HK-2 (cell line): ENCODE results near the gene ATF4.
A peak's percentile ranks its signal among the peaks of the same experiment; 100 is the strongest.
"Not testable (repeated sequence)": the region's sequence is repeated elsewhere in the genome, so short reads cannot be mapped to it uniquely, and the experiment has no call there.

Source experiments
- DNase-seq: peaks from one replicate; pipeline ENCODE4 v3.0.0-alpha.2; 2018; ENCODE audit not compliant: unreplicated experiment

Gene ATF4

DNA sequence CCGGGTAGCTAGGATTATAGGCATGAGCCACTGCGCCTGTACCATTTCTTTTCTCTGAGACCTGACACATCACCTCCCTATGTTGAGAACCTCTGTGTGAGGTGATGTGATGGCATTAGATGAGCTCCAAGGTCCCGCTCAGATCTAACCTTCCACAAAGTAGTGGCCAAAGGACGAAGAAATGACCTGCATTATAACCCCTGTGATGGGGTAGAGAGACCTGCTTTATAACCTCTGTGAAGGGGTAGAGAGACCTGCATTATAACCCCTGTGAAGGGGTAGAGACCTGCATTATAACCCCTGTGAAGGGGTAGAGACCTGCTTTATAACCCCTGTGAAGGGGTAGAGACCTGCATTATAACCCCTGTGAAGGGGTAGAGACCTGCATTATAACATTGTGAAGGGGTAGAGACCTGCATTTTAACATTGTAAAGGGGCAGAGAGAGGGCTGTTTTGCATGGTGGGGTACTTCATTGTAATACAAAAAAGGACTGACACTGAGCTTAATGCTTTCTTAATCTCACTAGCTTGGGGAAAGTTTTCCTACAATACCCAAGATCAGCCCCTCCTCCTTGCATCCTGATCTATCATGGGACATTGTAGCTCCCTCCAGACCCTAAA, 9.7 kb upstream of the ATF4 start:
- no peak for DNase-seq

DNA sequence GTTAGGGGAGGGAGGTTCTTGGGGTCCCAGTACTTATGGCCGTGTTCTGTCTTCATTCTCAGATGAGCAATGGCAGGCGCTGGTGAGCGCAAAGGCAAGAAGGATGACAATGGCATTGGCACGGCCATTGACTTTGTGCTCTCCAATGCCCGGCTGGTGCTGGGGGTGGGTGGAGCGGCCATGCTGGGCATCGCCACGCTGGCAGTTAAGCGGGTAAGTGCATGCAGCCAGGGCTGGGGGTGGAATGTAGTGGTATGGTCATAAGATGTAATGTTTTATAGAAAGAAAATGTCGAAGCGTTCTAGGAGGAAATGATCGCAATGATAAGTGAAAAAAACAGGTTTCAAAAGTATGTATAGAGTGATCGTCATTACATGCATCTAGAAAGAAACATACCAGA, 9.1 kb upstream of the ATF4 start:
- no peak for DNase-seq

DNA sequence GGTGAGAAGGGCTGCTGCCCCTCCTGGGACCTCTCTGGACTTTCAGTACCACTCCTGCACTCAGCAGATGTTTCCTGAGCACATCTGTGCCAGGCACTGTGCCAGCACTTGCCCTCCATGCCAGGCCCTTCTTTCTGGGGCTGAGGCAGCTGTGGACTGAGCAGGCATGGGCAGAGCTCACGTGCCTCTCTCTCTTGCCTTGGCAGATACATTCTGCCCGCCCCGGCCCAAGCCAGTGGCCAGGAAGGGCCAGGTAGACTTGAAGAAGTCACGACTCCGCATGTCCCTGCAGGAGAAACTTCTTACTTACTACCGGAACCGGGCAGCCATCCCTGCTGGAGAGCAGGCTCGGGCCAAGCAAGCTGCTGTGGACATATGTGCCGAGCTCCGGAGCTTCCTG, 8.3 kb upstream of the ATF4 start:
- no peak for DNase-seq

DNA sequence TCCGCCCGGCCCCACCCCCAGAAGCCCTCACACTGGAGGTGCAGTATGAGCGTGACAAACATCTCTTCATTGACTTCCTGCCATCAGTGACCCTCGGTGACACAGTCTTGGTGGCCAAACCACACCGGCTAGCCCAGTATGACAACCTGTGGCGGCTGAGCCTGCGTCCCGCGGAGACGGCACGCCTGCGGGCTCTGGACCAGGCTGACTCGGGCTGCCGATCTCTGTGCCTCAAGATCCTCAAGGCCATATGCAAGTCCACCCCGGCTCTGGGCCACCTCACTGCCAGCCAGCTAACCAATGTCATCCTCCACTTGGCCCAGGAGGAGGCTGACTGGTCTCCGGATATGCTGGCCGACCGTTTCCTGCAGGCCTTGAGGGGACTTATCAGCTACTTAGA, 6.6 kb upstream of the ATF4 start:
- DNase-seq, result no peak

DNA sequence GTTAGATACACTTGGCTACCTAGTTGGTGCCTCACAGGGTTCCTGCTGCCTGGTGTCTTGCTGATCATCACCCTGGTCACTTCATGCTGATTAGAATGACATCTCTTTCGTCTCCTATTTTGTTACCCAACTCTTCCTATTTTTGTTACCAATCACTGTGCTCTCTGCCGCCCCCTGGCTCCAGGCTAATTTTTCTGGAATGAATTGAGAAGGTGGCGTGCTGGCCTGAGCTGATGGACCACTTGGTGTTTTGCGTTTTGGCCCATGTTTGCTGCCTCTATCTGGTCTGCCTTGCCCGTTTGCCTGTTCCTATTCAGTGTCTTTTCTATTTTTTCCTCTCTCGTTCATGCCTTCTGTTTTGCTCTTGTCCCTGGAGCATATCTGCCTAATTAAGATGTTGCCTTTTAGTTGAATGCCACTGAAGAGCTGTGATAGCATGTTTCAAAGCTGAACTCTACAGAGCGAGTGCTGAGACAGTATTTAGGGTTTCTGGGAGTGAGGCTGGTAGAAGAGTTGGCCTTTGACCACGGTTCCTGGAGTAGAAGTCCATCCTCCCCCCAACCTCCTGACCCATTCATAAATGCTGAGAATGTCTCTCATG, 5.9 kb upstream of the ATF4 start:
- peak; percentile 33 for DNase-seq

DNA sequence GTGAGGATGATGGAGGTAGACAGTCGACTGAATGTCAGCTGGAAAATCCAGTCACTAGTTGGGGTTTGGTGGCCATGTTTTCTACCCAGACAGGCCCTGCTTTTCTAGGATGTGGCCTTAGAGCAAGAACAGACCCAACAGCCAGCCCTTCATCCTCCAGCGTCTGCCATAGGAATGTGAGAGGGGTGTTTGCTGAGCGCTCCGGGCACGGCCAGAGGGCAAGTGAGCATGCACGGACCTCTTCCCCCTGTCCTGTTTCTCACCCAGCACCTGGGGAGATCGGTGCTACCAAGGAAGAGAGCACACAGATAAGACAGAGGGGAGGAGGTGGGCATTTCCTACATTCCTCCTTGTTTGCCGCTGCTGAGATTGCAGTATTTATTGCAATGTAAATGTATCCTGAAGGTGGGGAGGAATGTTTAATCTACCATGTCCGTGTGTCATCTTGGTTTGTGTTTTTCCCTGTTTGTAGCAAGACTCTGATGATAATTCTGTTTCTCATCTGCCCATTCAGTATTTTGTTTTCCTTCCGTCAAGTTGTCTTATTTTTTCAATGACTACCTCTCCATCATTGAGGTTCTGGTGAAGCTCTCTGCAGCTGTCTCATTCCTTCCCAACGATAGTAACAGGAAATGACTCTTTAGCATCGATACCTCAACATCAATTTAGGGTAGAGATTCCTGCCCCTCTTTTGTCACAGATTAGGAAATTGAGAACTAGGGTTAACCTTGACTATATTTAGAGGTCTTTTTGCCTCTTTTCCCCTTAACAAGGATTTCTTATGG, 4.9 kb upstream of the ATF4 start:
- no peak for DNase-seq

DNA sequence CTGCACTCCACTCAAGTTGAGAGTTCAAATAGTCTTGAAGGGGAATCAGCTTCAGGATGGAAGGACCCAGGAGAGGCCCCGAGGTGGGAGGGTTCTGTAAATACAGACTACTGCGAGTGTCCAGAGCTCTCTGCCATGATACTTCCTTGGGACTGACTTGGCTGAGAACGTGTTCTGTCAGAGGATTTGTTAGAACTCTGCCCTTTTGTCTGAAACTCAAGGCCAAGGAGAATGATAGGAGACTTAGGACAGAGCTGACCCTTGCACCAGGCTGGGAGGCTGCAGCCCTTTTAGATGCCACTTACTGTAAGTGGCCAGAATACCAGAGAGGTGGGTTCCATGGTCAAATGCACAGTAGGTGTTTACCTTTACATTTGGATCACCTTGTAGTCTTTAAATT, 2.9 kb upstream of the ATF4 start:
- DNase-seq, result no peak

DNA sequence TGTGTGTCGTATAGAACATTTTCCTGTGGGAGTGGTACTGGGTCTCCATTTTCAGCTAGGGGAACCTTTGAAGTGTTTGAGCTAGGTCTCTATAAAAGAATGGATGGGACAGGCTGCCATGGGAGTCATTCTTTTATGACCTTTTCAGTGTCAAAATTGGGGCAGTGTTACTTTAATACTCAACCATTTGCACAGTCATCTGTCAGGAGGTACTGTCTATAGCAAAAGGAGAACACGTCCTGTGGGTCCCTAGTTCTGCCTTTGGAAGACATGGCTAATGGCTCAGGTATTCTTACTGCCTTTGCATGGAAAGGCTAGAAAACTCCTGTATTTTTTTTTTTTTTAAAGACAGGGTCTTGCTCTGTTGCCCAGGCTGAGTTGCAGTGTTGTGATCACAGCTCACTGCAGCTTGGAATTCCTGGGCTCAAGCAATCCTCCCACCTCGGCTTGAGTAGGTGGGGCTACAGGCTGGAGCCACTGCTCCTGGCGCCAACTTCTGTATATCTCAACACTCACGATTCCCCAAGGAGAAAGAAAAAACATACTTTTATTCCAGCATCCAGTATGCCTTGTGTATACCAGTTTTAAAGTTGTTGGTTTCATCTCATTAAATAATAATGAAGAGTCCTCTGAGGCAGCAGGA, 2.1 kb upstream of the ATF4 start:
- no peak for DNase-seq

DNA sequence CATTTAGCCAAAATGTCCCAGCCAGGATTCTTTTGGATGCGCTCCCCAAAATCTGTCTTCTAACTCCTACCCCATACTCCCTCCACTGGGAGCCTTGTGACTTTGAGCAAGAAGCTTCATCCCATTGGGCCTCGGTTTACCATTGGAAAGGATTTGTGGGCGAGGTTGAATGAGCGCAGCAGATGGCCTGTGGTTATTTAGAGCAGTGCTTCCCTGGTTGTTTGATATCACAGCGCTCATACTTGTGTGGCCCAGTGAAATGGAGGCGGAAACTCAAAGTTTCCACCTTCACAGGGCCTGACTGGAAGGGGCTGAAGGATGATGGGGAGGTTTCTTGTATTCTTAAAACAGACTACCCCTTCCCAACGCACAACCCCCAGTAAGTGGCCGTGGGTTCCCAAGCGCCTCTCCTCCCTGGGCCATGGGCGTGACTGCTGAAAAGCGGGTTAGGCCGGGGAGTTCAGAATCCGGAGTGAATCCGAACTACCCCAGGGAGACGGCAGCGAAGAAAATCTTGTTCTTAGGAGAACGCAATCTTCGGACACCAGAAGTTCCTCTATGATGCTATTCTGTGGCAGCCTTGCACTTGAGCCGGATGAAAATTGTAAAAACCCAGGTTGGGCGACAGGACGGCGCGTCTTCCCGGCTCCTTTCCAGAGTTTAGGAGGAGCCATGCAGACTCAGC, 1.2 kb upstream of the ATF4 start:
- DNase-seq, result no peak

DNA sequence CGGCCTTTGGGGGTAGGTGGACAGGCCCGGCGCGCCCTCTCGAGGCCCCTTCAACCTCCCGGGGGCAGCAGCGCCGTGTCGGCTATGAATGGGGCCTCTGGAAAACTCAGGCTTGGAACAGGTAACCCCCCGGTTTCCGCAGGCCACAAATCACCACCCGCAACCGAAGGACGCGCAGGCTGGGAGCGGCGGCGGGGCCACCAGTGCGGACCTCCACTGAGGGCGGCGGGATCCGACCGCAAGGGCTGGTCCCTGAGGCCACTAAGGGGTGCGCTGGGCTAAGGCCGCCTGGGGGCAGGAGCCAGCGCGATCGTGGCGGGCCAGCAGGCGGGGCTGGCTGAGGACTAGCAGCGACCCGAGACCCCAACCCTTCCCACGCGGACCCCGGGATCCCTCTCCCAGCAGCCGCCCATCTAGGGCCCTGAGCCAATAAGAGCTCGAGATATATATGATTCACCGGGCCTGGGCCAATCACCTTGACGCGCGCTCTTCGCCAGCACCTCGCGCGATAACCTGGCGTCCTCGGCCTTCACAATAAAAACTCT, 609 bp upstream of the ATF4 start:
- DNase-seq, result peak; percentile 95

DNA sequence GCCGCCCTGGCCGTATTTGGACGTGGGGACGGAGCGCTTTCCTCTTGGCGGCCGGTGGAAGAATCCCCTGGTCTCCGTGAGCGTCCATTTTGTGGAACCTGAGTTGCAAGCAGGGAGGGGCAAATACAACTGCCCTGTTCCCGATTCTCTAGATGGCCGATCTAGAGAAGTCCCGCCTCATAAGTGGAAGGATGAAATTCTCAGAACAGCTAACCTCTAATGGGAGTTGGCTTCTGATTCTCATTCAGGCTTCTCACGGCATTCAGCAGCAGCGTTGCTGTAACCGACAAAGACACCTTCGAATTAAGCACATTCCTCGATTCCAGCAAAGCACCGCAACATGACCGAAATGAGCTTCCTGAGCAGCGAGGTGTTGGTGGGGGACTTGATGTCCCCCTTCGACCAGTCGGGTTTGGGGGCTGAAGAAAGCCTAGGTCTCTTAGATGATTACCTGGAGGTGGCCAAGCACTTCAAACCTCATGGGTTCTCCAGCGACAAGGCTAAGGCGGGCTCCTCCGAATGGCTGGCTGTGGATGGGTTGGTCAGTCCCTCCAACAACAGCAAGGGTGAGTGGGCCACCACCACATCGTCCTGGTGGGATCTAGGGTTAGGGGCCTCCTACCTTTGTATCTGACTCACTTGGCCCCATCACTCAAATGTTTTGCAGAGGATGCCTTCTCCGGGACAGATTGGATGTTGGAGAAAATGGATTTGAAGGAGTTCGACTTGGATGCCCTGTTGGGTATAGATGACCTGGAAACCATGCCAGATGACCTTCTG, 934 bp downstream of the ATF4 start:
- not testable (repeated sequence) for DNase-seq

DNA sequence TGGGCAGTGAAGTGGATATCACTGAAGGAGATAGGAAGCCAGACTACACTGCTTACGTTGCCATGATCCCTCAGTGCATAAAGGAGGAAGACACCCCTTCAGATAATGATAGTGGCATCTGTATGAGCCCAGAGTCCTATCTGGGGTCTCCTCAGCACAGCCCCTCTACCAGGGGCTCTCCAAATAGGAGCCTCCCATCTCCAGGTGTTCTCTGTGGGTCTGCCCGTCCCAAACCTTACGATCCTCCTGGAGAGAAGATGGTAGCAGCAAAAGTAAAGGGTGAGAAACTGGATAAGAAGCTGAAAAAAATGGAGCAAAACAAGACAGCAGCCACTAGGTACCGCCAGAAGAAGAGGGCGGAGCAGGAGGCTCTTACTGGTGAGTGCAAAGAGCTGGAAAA, 1.7 kb downstream of the ATF4 start:
- not testable (repeated sequence) for DNase-seq

DNA sequence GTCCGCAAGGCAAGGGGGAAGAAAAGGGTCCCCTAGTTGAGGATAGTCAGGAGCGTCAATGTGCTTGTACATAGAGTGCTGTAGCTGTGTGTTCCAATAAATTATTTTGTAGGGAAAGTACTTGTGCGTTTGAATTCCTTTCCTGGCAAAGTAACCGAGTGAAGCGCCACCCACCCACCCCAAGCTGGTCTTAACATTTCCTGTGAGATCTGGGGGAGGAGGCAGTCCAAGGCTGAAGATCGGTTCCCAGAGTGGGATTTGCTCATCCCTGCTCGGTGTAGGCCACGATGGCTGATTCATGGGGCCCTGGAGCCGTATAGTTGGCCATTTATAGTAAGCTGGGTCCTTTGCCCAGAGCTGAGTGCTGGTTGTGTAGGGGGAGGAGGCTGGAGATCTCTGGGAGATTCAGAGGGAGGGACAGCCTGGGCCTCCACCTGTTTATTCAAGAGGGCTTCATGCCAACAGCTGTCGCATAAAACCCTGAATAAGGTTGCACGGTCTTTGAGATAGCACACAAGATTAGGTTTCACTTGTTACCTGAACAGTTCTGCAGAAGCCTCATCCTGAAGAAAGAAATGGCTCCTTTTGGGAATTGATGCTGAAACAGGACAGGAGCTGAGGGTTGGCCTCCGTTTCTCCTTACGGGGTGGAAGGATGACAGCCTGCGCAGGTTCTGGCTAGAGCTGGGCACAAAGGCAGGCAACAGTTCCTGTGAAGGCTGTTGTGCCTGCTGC, 2.4 kb downstream of the ATF4 start:
- DNase-seq, result peak; percentile 52

DNA sequence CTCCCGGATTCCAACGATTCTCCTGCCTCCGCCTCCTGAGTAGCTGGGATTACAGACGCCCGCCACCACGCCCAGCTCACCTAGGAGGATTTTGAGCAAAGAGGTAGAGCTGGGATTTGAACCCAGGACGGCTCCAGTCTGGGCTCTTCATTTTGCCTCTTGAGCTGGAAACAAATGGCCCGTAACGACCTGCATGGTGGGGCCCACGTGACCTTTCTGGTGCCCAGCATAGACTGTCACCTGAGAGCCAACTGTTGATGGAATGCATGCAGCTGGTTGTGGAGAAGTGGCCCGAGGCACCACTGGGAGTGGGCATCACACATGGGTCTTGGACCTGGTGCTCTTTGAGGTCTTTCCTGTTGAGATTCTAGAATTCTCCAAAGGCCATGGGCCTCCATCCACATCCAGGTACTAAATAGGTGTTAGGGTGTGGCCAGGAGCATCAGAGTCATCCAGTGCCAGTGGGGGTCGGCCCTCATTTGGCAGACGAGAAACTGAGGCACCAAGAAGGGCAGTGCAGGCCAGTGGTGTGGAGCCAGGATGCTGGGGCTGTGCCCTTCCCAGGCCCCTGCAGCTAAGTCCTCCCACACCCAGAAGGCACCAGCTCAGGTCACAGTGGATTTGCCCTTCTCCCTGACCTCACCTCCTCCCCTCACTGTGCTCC, 3.9 kb downstream of the ATF4 start:
- no peak for DNase-seq

DNA sequence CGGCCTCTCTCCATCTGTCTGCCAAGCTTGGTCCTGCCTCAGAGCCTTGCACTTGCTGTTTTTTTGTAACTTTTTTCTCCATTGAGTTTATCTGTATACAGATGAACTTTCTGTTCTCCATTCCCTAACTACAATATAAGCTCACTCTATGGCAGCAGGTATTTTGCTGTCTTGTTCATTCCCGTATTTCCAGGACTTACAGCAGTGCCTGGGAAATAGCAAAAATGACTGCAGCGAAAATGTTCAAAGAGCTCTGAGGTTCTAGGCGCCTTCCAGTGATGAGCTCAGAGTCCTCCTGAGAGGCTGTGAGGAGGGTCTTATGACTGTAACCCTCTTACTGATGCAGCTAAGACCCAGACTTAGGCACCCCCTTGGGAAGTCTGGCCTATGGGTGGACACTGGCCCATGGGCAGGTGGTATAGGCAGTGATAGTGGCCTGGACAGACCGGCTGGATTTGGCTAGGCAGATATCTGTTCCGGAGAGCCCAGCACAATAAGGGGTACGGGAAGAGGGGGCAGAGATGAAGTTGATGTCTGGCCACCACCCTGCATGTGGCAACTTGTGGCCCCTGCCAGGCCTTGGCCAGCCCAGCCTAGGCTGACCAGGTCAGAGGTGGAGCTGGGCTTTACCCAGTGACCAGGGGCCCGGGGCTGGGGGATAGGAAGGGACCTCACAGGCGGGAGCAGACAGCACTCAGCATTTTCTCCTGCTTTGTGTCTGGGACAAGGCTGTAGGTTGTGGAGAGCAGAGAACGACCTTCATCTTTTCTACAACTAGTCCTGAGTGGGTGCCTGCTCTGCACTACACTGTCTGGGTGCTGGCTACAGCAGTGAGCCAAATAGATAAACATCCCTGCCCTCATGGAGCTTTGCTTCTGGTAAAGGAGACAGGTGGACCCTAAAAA, 4.6 kb downstream of the ATF4 start:
- no peak for DNase-seq

DNA sequence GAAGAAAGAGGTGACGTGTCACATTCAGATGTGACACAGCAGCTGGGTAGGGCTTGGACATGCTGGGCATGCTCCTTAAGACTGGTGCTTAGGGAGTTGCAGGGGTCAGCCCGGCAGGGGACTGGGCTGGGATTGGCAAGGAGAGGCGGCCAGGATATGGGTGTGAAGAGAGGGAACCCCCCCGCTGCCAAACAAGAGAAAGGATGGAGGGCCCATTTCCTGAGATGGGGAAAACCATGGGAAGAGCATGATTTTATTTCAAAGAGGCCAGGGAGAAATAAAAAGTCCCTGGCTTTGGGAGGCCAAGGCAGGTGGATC, 5.3 kb downstream of the ATF4 start:
- no peak for DNase-seq

DNA sequence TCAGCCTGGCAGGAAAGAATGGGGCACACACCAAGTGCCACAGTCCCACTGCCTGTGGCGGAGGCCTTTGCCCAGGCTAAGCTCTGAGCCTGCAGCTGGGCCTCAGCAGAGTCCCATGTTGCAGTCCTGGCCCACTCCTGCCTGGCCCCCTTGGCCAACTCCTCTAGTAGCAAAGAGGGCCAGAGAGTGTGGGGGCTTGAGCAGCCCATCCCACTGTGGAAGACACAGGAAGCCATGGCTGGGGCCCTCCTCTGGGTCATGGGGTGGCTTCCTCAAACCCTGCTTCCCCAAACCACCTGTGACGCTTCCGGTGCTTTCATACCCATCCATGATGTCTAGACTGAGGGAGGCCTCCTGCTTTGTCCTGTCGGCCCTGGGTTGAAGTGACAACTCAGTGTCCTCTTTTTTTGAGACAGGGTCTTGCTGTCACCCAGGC, 6.4 kb downstream of the ATF4 start:
- no peak for DNase-seq

DNA sequence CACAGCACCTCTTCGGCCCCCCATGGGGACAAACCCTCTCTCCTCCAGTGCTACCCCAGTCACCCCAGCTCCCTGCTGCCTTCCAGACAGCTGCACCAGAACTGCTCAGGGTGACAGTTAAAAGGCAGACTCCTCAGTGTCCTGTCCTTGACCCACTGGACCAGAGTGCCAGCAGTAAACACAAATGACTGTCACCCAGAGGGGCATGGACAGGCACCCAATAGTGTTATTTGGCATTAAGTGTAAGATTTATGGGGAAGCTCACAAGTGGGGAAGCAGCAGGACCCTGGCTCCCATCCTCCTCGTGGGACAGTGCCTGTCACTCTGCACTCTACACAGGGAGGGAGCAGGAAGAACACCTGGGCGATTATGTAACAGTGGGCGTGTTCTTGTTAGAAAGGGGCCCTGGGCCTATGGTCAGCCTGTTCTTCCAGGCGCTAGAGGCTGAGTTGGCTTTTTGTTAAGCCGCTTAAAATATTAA, 7.2 kb downstream of the ATF4 start:
- DNase-seq, result no peak
